Sigmoid colon (tissue), 7 donors: Measurements from ENCODE around the gene SLC12A3. TPM values are rescaled to one million over a fixed set of nuclear protein-coding genes. Genes with fewer than 3 reads are reported as not detected.

Experiments used
- DNase-seq: peaks from one replicate; pipeline ENCODE4 v3.0.0-alpha.2; 2019
- H3K27ac ChIP-seq, 4 donors: fragments of 200-600 bp; sonication (generic); one replicate each; pipeline ENCODE4 v1.5.1; 2016 to 2019; ENCODE audit warnings: mild to moderate bottlenecking in 1 of 4
- H3K27me3 ChIP-seq, 3 donors: fragments of 200-600 bp; sonication (generic); one replicate each; pipeline ENCODE4 v1.5.1; 2019; ENCODE audit warnings: mild to moderate bottlenecking in 1 of 3
- H3K36me3 ChIP-seq, 4 donors: fragments of 200-600 bp; sonication (generic); one replicate each; pipeline ENCODE4 v1.5.1; 2016 to 2019
- H3K4me1 ChIP-seq, 4 donors: fragments of 200-600 bp; sonication (generic); one replicate each; pipeline ENCODE4 v1.5.1; 2017 to 2019
- H3K4me3 ChIP-seq, 4 donors: fragments of 200-600 bp; sonication (generic); one replicate each; pipeline ENCODE4 v1.5.1; 2017 to 2019; ENCODE audit warnings: mild to moderate bottlenecking in 2 of 4, moderate library complexity in 1 of 4
- H3K9me3 ChIP-seq, 4 donors: fragments of 200-600 bp in 3 of 4; sonication (generic) in 3 of 4; one replicate each; pipeline versions ENCODE4 v1.5.1 to v1.6.1; 2013 to 2019
- CTCF ChIP-seq, 4 experiments: fragments of 450-650 bp in 3 of 4; fragments of 200-600 bp in 1 of 4; IDR thresholded peaks; one replicate each; pipeline ENCODE4 v1.5.1; 2016 to 2019; ENCODE audit warnings: antibody characterized with exemption in 4 of 4, mild to moderate bottlenecking in 3 of 4, moderate library complexity in 2 of 4
- EP300 ChIP-seq, 4 donors: sonication (generic); formaldehyde crosslinking; IDR thresholded peaks; one replicate each; pipeline ENCODE4 v1.6.1; 2017; ENCODE audit warnings: antibody characterized with exemption in 4 of 4
- POLR2A ChIP-seq, 2 donors: fragments of 450-650 bp; IDR thresholded peaks; one replicate each; pipeline ENCODE4 v1.6.1; 2016; ENCODE audit warnings: antibody characterized with exemption in 2 of 2, mild to moderate bottlenecking in 2 of 2, moderate library complexity in 2 of 2
- POLR2AphosphoS5 ChIP-seq, 4 donors: sonication (generic); formaldehyde crosslinking; IDR thresholded peaks; one replicate each; pipeline ENCODE4 v1.6.1; 2017; ENCODE audit warnings: antibody characterized with exemption in 4 of 4
- WGBS, 2 donors: extraction: QIAGEN DNeasy Blood & Tissue Kit; methylation state at CpG; one replicate each; pipeline ENCODE4 v1.1.7; 2013; 5-methylcytosine and 5-hydroxymethylcytosine counted together
- intact Hi-C: fragments of 100-400 bp; cut with DNase I; formaldehyde crosslinking; loops from one replicate; pipeline ENCODE4 v1.15.1; 2023
- polyA plus RNA-seq, 3 donors: library from polyadenylated mRNA; stranded (reverse); fragments of 200-250 nt; gene quantifications; one replicate each; pipeline ENCODE4 v1.2.3, GENCODE V29; 2013
- total RNA-seq, 4 donors: library from RNA; depleted of rRNA; stranded (reverse); fragments of >200 nt; gene quantifications; one replicate each; pipeline ENCODE4 v1.1.0, GENCODE V29; 2016
- donor health status: healthy with polysubstance abuse.
- donor health status: Bipolar disorder and iron deficiency.
- donor health status: healthy.

The SLC12A3 gene
- total and polyA plus RNA-seq, 7 donors, result 0.16 TPM; not detected in 6

- intact Hi-C loops, result no loop called here
- H3K27me3 ChIP-seq, result no peaks in the 10 kb centered on the region
- H3K36me3 ChIP-seq, result peaks cover 0 to 13% (median 0%) of the 10 kb centered on the region in 4 donors
- no peak overlapping the region for H3K27ac ChIP-seq
- H3K4me1 ChIP-seq, result no peaks in the 10 kb centered on the region
- 57 to 64% methylated on average over 15 of the region's 15 CpGs for WGBS, 2 donors
- DNase-seq, result peak; percentile 75
- H3K4me3 ChIP-seq, result no peak overlapping the region
- TF ChIP-seq POLR2AphosphoS5 (IDR thresholded peaks at IDR 0.05) (no peak), CTCF (IDR thresholded peaks at IDR 0.05) (peak in 3 of 4 experiments; percentile 17 to 25 (median 18))
- H3K9me3 ChIP-seq, result no peaks in the 10 kb centered on the region
These were observed 86.1 kb downstream of the SLC12A3 start for GRCh38 chr16:56950881-56951771.

- H3K4me1 ChIP-seq, result no peaks in the 10 kb centered on the region
- DNase-seq, result peak; percentile 39
- no peaks in the 10 kb centered on the region for H3K27me3 ChIP-seq
- no peaks in the 10 kb centered on the region for H3K9me3 ChIP-seq
- no peak overlapping the region for H3K4me3 ChIP-seq
- intact Hi-C loops, result no loop called here
- peaks cover 0 to 3% (median 0%) of the 10 kb centered on the region in 4 donors for H3K36me3 ChIP-seq
- TF ChIP-seq POLR2A (IDR thresholded peaks at IDR 0.05) (no peak), CTCF (IDR thresholded peaks at IDR 0.05) (no peak), EP300 (IDR thresholded peaks at IDR 0.05) (no peak), POLR2AphosphoS5 (IDR thresholded peaks at IDR 0.05) (no peak)
- no peak overlapping the region for H3K27ac ChIP-seq
- WGBS, 2 donors, result 76 to 92% methylated on average over 6 of the region's 6 CpGs
These were observed 88.0 kb downstream of the SLC12A3 start for GRCh38 chr16:56953006-56953405.

- intact Hi-C loops, result no loop called here
- 87 to 94% methylated on average over 4 of the region's 4 CpGs for WGBS, 2 donors
- no peaks in the 10 kb centered on the region for H3K9me3 ChIP-seq
- DNase-seq, result no peak
- H3K4me3 ChIP-seq, result no peak overlapping the region
- H3K27me3 ChIP-seq, result no peaks in the 10 kb centered on the region
- H3K27ac ChIP-seq, result no peak overlapping the region
- H3K4me1 ChIP-seq, result no peaks in the 10 kb centered on the region
- TF ChIP-seq CTCF (IDR thresholded peaks at IDR 0.05), result no peak
- no peak for TF ChIP-seq POLR2AphosphoS5 (IDR thresholded peaks at IDR 0.05)
- no peak for TF ChIP-seq POLR2A (IDR thresholded peaks at IDR 0.05)
- H3K36me3 ChIP-seq, result no peaks in the 10 kb centered on the region
These were observed 91.1 kb downstream of the SLC12A3 start for GRCh38 chr16:56956076-56956475.

GRCh38 chr16:56956756-56957155 is 91.7 kb downstream of the SLC12A3 start:
- DNase-seq, result no peak
- intact Hi-C loops, result no loop called here
- H3K4me1 ChIP-seq, result no peaks in the 10 kb centered on the region
- no peak overlapping the region for H3K4me3 ChIP-seq
- H3K9me3 ChIP-seq, result no peaks in the 10 kb centered on the region
- 52 to 61% methylated on average over 4 of the region's 4 CpGs for WGBS, 2 donors
- no peaks in the 10 kb centered on the region for H3K27me3 ChIP-seq
- TF ChIP-seq CTCF (IDR thresholded peaks at IDR 0.05) (no peak), POLR2A (IDR thresholded peaks at IDR 0.05) (no peak), POLR2AphosphoS5 (IDR thresholded peaks at IDR 0.05) (no peak), EP300 (IDR thresholded peaks at IDR 0.05) (no peak)
- no peak overlapping the region for H3K27ac ChIP-seq
- no peaks in the 10 kb centered on the region for H3K36me3 ChIP-seq
